ENCODE data around the gene TXNDC2. TPM values are rescaled to one million over a fixed set of nuclear protein-coding genes. Genes with fewer than 3 reads are reported as not detected.

TXNDC2 gene
- total and polyA plus RNA-seq, 4 donors = under 0.01 to 0.09 TPM; not detected in 2

- TF ChIP-seq EGR1 (IDR thresholded peaks at IDR 0.05; ENCODE audit: low read depth in 2 of 2) = no peak
Observed at GRCh38 chr18:9839853-9840252, 45.9 kb upstream of the TXNDC2 start (continued).

GRCh38 chr18:9841752-9842151 lies 44.0 kb upstream of the TXNDC2 start:
- Histone ChIP-seq H3K27ac (ENCODE audit: low read depth in 1 of 2, low read length in 2 of 2) (no peak overlapping the region), H3K36me3 (ENCODE audit: control insufficient read depth in 4 of 4, insufficient read depth in 3 of 4, low read depth in 1 of 4, low read length in 3 of 4) (no peaks in the 10 kb centered on the region), H3K4me3 (ENCODE audit: low read depth in 1 of 3, low read length in 3 of 3) (no peak overlapping the region), H3K9me3 (ENCODE audit: control insufficient read depth in 4 of 4, low read length in 3 of 4) (no peaks in the 10 kb centered on the region), H3K27me3 (ENCODE audit: control insufficient read depth in 4 of 4, insufficient read depth in 4 of 4, low read length in 3 of 4) (peaks cover 0 to 2% (median 0%) of the 10 kb centered on the region in 4 donors), H3K9ac (ENCODE audit: low read depth in 1 of 2, low read length in 2 of 2) (no peak overlapping the region), H3K4me1 (ENCODE audit: control insufficient read depth in 4 of 4, insufficient read depth in 4 of 4, low read length in 3 of 4) (no peaks in the 10 kb centered on the region)
- WGBS = 92% methylated on average over 4 of the region's 4 CpGs
- no peak for TF ChIP-seq FOXA2 (IDR thresholded peaks at IDR 0.05)
- DNase-seq (ENCODE audit: low spot score) = no peak

GRCh38 chr18:9842448-9842847 lies 43.3 kb upstream of the TXNDC2 start:
- no peak overlapping the region for H3K4me3 ChIP-seq (ENCODE audit: low read depth in 1 of 3, low read length in 3 of 3)
- no peaks in the 10 kb centered on the region for H3K9me3 ChIP-seq (ENCODE audit: control insufficient read depth in 4 of 4, low read length in 3 of 4)
- 96% methylated on average over 6 of the region's 6 CpGs for WGBS
- no peak for DNase-seq (ENCODE audit: low spot score)
- H3K27me3 ChIP-seq (ENCODE audit: control insufficient read depth in 4 of 4, insufficient read depth in 4 of 4, low read length in 3 of 4) = peaks cover 0 to 2% (median 0%) of the 10 kb centered on the region in 4 donors
- H3K27ac ChIP-seq (ENCODE audit: low read depth in 1 of 2, low read length in 2 of 2) = no peak overlapping the region
- no peaks in the 10 kb centered on the region for H3K4me1 ChIP-seq (ENCODE audit: control insufficient read depth in 4 of 4, insufficient read depth in 4 of 4, low read length in 3 of 4)
- no peaks in the 10 kb centered on the region for H3K36me3 ChIP-seq (ENCODE audit: control insufficient read depth in 4 of 4, insufficient read depth in 3 of 4, low read depth in 1 of 4, low read length in 3 of 4)
- TF ChIP-seq CTCF (IDR thresholded peaks at IDR 0.05; ENCODE audit: low read depth, low read length, missing input control) (no peak), FOXA1 (IDR thresholded peaks at IDR 0.05) (no peak), NR2F2 (IDR thresholded peaks at IDR 0.05) (no peak), JUND (IDR thresholded peaks at IDR 0.05) (no peak), SP1 (IDR thresholded peaks at IDR 0.05) (no peak), ATF3 (IDR thresholded peaks at IDR 0.05) (no peak), RXRA (IDR thresholded peaks at IDR 0.05) (no peak), YY1 (IDR thresholded peaks at IDR 0.05) (no peak)
- H3K9ac ChIP-seq (ENCODE audit: low read depth in 1 of 2, low read length in 2 of 2) = no peak overlapping the region

GRCh38 chr18:9845256-9845655 lies 40.5 kb upstream of the TXNDC2 start:
- Histone ChIP-seq H3K9me3 (ENCODE audit: control insufficient read depth in 4 of 4, low read length in 3 of 4) (no peaks in the 10 kb centered on the region), H3K4me3 (ENCODE audit: low read depth in 1 of 3, low read length in 3 of 3) (no peak overlapping the region), H3K27ac (ENCODE audit: low read depth in 1 of 2, low read length in 2 of 2) (no peak overlapping the region), H3K9ac (ENCODE audit: low read depth in 1 of 2, low read length in 2 of 2) (no peak overlapping the region), H3K36me3 (ENCODE audit: control insufficient read depth in 4 of 4, insufficient read depth in 3 of 4, low read depth in 1 of 4, low read length in 3 of 4) (no peaks in the 10 kb centered on the region), H3K4me1 (ENCODE audit: control insufficient read depth in 4 of 4, insufficient read depth in 4 of 4, low read length in 3 of 4) (no peaks in the 10 kb centered on the region), H3K27me3 (ENCODE audit: control insufficient read depth in 4 of 4, insufficient read depth in 4 of 4, low read length in 3 of 4) (peaks cover 0 to 2% (median 0%) of the 10 kb centered on the region in 4 donors)
- TF ChIP-seq HNF4G (IDR thresholded peaks at IDR 0.05) = no peak
- no peak for TF ChIP-seq TAF1 (conservative IDR thresholded peaks at IDR 0.05)
- TF ChIP-seq EGR1 (IDR thresholded peaks at IDR 0.05; ENCODE audit: low read depth in 2 of 2) = no peak
- TF ChIP-seq MAX (IDR thresholded peaks at IDR 0.05) = no peak
- 80% methylated on average over 3 of the region's 3 CpGs for WGBS
- no peak for DNase-seq (ENCODE audit: low spot score)

Measured in liver (tissue), 9 donors.